ENCODE data around the gene COBL.

The COBL gene

DNA sequence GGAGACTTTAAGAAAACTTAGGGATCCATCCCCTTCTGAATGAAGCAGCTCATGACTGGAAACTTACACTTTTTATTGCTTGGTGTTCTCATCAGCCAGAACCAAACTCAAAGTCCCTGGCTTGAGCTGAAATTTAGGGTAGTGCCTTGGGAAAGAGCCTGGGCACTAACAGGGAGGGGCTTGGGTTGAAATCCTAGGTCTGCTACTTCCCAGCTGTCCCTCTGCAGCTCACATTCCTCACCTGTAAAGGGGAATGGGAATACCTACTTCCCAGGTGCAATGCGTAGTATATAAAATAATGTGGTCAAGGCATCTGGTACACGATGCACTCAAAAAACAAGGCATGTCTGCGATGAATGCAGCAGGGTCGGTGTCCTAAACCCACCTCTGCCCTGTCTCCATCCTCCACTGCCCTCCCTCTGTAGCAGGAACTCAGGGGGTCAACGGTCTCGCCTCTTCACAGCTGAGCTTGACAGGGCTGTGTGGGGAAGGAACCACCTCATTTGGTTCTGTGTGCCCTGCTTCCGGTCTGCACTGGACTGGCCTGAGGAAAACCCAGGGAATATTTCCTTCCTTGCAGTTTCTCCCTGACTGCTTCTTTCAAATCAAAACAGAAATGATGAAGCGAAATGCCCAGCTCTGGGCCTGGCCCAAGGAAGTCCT lies 80.0 kb downstream of the COBL start:
- TF ChIP-seq, protein P1, sequence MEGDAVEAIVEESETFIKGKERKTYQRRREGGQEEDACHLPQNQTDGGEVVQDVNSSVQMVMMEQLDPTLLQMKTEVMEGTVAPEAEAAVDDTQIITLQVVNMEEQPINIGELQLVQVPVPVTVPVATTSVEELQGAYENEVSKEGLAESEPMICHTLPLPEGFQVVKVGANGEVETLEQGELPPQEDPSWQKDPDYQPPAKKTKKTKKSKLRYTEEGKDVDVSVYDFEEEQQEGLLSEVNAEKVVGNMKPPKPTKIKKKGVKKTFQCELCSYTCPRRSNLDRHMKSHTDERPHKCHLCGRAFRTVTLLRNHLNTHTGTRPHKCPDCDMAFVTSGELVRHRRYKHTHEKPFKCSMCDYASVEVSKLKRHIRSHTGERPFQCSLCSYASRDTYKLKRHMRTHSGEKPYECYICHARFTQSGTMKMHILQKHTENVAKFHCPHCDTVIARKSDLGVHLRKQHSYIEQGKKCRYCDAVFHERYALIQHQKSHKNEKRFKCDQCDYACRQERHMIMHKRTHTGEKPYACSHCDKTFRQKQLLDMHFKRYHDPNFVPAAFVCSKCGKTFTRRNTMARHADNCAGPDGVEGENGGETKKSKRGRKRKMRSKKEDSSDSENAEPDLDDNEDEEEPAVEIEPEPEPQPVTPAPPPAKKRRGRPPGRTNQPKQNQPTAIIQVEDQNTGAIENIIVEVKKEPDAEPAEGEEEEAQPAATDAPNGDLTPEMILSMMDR (conservative IDR thresholded peaks at IDR 0.05; ENCODE audit: low read depth, low read length), result no peak
- H3K4me3 ChIP-seq (ENCODE audit: low read depth, low read length), result no peak overlapping the region
- DNase-seq (ENCODE audit: low read depth), result no peak

DNA sequence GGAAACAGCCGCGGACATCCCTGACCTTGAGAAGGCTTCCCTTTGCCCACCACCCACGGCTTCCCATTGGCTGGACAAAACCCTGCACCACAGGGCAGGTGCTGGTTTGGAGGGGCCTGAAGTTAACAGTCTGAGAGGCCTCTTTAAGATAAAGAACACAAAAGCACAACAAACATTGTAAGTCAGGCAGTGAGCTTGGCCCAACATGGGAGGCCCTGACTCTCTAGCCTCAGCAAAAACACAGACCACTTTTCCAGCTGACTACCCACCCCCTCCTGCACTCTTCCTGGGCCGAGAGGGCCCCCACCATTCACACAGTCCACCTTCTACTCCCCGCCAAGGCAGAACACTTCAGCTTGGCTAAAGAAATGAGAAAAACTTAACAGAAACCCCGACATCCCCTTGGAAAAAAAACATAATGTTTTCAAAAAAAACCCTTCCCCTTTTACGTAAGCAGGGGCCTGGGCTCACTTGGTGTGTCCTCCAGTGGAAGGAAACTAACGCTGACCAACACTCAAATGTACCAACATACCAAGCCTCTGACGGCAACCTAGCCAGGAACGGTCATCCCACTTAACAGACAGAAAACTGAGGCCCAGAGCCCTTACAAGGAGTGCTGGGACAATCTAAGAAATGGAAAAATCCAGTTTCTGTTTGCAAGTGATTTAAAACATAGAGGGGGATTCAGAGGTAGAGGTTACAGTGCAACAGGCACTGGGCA lies 80.9 kb downstream of the COBL start:
- TF ChIP-seq, protein P1 (conservative IDR thresholded peaks at IDR 0.05; ENCODE audit: low read depth, low read length), result no peak
- DNase-seq (ENCODE audit: low read depth), result no peak
- H3K4me3 ChIP-seq (ENCODE audit: low read depth, low read length), result no peak overlapping the region

DNA sequence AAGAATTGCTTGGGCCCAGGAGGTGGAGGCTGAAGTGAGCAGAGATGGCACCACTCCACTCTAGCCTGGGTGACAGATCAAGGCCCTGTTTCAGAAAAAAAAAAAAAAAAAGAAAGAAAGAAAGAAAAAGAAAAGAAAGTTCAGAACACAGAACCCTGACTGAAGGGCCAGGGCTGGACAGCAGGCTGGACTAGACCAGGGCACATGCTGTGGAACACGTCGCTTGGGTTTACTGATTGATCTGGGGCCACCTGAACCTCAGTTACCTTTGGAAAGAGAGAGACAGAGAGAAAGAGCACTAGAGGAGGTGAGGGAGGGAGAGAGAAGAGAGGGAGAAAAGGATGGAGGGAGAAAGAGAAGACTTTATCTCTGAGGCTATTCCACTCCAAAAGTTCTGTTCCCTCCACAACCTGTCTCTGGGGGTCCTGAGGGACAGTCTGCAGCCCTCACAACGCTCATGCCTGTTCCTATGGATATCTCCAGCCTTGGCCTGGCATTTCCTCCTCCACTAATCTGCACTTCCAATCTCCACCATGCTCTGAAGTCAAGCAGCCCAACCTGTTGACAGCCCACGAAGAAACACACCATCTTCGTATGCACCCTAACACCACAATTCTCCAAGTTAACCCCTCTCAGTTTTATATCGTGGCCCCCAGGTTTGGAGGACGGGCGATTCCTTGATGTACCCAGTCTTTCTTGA lies 81.8 kb downstream of the COBL start:
- TF ChIP-seq, protein P1 (conservative IDR thresholded peaks at IDR 0.05; ENCODE audit: low read depth, low read length), result no peak
- no peak for DNase-seq (ENCODE audit: low read depth)
- no peak overlapping the region for H3K4me3 ChIP-seq (ENCODE audit: low read depth, low read length)

DNA sequence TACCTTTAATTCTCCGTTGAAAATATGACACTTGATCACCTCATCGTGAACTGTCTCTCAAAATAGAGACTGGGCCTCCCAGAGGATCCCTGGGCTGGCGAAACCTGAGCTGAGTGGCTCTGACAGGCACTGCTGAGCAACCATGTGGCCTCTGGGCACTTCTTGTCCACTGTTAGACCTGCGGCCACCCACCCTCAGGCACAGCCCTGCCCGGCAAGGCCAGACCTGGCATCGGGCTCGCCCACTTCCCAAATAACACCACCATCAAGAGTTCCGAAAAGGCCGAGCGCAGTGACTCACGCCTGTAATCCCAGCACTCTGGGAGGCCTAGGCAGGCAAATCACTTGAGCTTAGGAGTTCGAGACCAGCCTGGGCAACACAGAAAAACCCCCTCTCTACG lies 82.5 kb downstream of the COBL start:
- no peak for DNase-seq (ENCODE audit: low read depth)
- TF ChIP-seq, protein P1 (conservative IDR thresholded peaks at IDR 0.05; ENCODE audit: low read depth, low read length), result no peak

DNA sequence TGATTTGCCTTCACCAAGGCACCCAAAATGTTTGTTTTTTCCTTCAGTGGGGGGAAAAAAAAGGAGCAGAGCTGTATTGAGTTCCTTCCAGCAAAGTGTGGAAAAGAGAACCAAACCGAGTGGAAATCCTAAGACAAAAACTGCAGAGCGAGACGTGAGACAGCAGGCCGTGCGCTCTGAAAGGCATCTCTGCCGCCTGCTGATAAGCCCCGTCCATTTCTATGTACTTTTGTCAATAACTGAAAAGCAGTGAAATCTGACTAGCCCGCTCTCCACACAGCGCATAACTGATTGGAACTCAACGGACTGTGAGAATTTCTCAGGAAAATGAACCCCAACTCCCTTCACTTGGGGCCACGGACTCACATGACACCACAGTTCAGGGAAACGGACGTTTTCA lies 83.2 kb downstream of the COBL start:
- no peak overlapping the region for H3K4me3 ChIP-seq (ENCODE audit: low read depth, low read length)
- TF ChIP-seq, protein P1 (conservative IDR thresholded peaks at IDR 0.05; ENCODE audit: low read depth, low read length), result no peak
- no peak for DNase-seq (ENCODE audit: low read depth)

More for the DNA sequence above, 82.5 kb downstream of the COBL start:
- no peak overlapping the region for H3K4me3 ChIP-seq (ENCODE audit: low read depth, low read length)

DNA sequence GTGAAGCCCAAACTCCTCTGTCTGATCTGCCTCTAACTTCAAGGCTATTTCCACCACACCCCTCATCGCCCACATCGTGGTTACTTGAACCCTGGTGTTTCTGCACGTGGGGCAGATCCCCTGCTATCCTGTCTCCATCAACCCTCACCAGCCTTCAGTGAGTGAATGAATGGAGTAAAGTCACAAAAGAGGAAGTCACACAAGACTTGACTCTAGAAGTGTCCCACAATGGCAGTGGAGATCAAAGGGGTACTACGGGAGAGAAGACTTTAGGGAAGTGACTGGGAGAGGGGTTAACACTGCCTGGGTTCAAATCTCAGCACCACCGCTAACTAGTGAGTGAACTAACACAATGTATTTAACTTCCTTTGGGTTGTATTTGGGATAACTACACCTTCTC lies 85.9 kb downstream of the COBL start:
- no peak for DNase-seq (ENCODE audit: low read depth)
- no peak overlapping the region for H3K4me3 ChIP-seq (ENCODE audit: low read depth, low read length)
- TF ChIP-seq, protein P1 (conservative IDR thresholded peaks at IDR 0.05; ENCODE audit: low read depth, low read length), result no peak

All from choroid plexus epithelial cell (primary cell).